Omental fat pad (tissue), 4 donors: ENCODE data around the gene OSBPL10. TPM values are rescaled to one million over a fixed set of nuclear protein-coding genes. Genes with fewer than 3 reads are reported as not detected.

ENCODE experiments used
- ATAC-seq: fragments of 150-250 bp; one replicate; pipeline ENCODE4 v1.9.1; 2016; ENCODE audit warnings: mild to moderate bottlenecking, moderate library complexity; ENCODE audit not compliant: low FRiP score
- DNase-seq: peaks from one replicate; pipeline ENCODE4 v3.0.0-alpha.2; 2019; ENCODE audit warnings: low spot score
- CTCF ChIP-seq, 3 donors: fragments of 450-650 bp; IDR thresholded peaks; one replicate each; pipeline ENCODE4 v1.5.1; 2016 to 2017; ENCODE audit warnings: antibody characterized with exemption in 3 of 3, mild to moderate bottlenecking in 3 of 3, moderate library complexity in 2 of 3
- total RNA-seq, 4 donors: library from RNA; depleted of rRNA; stranded (reverse); fragments of >200 nt; gene quantifications; one replicate each; pipeline ENCODE4 v1.1.0, GENCODE V29; 2016

The OSBPL10 gene
- total RNA-seq, 4 donors from 2014 or later: 6.3 to 67.1 (median 10.5) TPM

DNA sequence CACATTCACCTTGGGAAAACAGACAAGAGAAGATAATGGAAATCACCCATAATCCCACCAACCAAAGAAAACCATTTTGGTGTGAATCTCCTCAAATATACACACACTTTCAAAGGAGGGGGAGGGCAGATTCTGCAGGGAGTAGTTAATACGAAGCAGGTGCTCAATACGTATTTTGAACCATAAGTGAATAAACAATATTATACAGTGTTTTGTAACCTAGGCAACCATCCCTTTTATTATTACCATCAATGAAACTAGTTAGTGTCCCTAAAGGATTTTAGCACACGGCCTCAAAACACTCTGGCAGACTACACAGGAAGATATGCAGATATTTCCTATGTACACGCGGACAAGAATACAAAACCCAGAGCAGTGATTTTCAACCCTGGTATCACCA lies 6.1 kb downstream of the OSBPL10 start:
- no peak for TF ChIP-seq CTCF (IDR thresholded peaks at IDR 0.05)
- no peak for DNase-seq
- no peak for ATAC-seq

DNA sequence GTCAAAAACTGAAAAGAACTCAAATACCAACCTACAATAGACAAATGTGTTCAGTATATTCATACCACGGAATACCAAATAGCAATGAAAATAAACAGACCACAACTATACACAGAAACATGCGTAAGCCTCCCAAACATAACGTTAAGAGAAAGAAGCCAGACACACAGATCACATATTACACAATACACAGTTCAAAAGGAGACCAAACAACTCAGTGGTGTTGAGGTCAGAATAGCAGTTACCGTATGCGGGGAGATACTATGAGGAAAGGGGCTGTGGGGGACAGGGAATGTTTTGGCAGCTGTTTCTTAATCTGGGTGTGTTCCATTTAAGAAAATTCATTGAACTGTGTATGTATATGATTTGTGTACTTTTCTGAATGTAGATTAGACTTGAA lies 6.6 kb downstream of the OSBPL10 start:
- DNase-seq (no peak), ATAC-seq (no peak)
- no peak for TF ChIP-seq CTCF (IDR thresholded peaks at IDR 0.05)

DNA sequence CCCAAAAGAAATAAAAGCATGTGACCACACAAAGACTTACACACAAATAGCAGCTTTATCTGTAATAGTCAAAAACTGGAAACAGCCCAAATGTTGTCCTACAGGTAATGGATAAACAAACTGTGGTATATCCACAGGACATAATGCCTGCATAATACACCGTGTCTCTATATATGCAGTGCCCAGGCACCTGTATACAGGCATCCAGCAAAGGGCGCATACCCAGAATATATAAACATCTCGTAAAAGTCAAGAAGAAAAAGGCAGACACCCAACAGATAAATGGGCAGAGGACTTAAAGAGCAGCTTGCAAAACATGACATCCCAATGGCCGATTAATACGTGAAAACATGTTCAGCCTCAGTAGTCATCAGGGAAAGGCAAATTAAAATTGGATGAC lies 7.2 kb downstream of the OSBPL10 start:
- DNase-seq: no peak
- no peak for ATAC-seq
- no peak for TF ChIP-seq CTCF (IDR thresholded peaks at IDR 0.05)

- DNase-seq: no peak
- no peak for ATAC-seq
- TF ChIP-seq CTCF (IDR thresholded peaks at IDR 0.05): no peak
These were observed 8.0 kb downstream of the OSBPL10 start for GRCh38 chr3:31973081-31973480.

DNA sequence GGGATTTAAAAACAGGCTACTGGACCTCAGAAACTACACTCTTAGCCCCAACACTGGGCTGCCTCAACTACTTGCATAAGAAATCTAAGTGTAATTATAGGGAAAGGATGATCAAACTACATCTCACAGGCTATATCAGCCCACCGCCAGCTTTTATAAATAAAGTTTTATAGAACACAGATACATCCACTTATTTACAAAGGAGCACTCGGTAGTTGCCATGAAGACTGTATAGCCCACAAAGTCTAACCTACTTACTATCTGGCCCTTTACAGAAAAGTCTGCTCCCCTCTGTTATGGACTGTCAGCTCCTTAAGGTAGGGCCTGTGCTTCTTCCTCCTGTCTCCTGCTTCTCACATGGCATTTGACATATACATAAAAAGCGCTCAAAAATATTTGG lies 9.5 kb downstream of the OSBPL10 start:
- DNase-seq: no peak
- no peak for TF ChIP-seq CTCF (IDR thresholded peaks at IDR 0.05)

DNA sequence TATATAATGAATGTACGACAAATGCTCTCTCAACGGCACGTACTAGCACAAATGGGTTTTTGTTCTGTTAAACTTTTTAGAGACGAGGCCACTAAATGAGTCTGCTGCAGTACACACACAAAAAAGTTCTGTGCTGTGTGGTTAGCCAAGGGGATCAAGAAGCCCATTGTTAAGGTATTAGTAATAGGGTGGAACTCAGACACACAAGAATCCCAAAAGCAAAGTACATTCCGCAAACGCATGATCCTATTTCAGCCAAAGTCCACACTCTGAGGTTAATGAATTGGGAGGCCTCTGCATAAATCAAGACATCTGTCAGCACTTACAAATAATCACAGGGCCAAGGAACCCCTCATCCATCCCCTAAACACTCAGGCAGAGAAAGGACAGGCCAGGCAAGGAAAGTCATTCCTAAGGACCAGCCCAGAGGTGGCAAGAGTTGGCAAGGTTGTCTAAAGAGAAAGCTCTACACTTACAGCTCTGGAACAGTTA lies 12.1 kb downstream of the OSBPL10 start:
- DNase-seq (no peak), ATAC-seq (no peak)
- no peak for TF ChIP-seq CTCF (IDR thresholded peaks at IDR 0.05)

More for the DNA sequence above, 9.5 kb downstream of the OSBPL10 start:
- ATAC-seq: no peak

- no peak for TF ChIP-seq CTCF (IDR thresholded peaks at IDR 0.05)
- DNase-seq (no peak), ATAC-seq (no peak)
These were observed 12.6 kb downstream of the OSBPL10 start for GRCh38 chr3:31968369-31968926.
